ENCODE data around the gene SQOR.
A peak's percentile ranks its signal among the peaks of the same experiment; 100 is the strongest.

Gene SQOR

GRCh38 chr15:45702041-45702440 is 67.2 kb downstream of the SQOR start:
- DNase-seq = peak in 1 of 10 donors; percentile 67
- intact Hi-C loops (cut with DNase I) = no loop called here

DNA sequence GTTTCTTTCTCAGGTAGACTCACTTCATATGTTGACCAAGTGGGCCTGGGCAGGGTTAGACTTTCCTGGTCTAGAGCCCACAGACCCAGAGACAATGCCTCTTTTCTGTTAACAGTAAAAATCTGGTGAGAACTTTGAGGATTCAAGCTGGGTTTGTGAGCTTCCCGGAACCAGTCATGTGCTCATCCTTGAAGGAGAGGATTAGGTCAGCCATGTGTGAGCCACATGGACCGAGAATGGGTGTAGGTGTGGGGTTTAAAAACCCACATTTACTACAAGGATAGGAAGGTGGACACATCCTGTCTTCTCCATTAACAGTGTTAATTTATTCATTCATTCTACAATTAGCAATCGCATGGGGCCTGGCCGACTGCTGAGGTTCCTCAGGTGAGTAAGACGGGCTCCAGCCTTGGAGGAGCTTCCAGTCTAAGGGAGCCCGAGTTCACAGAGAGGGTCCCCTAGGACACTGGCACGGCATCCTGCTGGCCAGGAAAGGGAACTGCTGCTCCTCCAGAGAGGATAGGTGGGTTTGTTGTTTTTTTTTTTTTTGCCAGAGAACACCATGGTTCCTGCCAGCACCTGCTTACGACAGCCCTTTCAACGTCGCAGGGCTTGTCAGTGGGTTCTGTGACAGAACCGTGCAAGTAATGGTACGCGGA is 69.0 kb downstream of the SQOR start:
- intact Hi-C loops (cut with DNase I) = no loop called here
- no peak for DNase-seq

DNA sequence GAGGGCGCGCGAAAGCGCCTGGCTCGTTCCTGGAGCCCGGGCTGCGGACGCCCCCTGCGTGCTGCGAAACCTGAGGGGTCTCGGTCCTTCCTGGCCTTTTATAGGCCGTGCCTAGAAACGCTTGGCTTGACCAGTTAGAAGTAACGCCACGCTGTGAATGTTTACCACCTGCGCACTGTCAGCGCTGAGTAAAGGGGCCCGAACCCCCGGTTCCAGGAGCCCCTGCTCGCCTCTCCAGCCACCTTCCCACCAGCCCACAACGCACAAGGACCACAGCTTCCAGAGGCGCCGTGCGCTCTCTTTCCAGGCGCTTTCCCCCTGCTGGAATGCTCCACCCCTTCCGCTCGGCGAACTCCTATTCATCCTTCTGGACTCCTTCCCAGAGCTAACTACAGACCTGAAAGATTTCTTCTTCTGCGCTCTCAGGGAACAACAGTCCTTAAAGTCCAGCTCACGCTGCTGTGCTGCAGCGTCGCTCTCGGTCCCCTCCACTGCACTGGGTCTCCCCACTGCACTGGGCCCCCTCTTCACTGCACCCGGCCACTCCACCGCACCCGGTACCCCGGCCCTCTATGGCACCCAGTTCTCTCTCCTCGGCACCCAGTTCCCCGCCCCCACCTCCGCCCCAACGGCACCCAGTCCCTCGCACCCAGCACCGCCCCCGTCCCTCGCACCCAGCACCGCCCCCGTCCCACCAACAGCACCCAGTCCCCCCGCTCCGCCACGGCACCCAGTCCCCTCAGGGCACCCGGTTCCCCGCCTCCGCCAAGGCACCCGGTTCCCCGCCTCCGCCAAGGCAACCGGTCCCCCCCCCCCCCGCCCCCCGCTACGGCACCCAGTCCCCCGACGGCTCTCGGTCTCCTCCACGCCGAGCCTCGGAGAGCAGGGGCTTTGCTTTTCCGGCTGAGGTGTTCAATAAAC is 69.8 kb downstream of the SQOR start:
- peak in 2 of 10 donors; percentile 67 to 81 for DNase-seq
- intact Hi-C loops (cut with DNase I) = loop anchor here (1.0 kb wide), 1 partner anchor 86 kb away; no protein-coding TSS in a partner anchor

DNA sequence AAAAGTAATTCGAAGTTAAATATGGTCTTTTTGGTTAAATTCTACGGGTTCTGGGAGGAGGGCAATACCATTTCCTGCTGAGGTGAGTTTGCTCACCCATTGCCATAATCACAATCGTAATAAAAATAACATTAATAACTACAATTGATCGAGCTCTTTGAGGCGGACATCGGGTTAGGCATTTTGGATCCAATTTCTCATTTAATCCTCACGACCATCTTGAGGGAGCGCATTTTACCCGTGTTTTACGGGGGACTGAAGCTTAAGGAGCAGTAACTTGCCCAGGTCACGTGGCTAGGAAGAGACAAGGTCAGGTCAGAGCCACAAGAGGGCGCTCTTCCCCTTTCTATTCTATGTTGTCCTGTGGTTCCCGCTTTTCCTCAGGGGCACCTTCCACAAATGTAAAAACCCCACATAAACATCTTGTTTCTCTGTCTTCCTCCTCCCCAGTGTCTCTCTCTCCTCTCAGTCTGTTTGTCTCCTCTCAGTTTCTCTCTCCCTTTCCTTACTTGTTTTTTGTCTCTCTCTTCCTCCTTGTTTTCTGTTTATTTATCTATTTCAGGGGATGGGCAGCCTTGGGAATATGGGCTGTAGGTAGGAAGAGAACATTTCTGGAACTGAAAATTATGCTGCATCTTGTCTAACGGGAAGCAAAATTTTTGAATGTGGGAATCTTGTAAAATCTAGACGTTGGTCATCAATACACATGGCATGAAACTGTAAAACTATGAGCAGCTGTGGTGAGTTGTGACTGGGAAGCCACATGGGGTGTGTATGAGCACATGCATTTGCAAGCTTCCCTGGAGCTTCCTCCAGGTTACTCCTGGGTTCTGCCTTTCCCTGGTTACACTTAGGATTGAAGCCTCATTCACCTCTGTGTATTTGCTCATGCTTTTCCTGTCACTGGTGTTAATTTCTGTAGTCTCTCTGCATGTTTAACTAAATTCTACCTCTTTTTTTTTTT is 71.0 kb downstream of the SQOR start:
- intact Hi-C loops (cut with DNase I) = loop anchor here (1.0 kb wide), 1 partner anchor 85 kb away; no protein-coding TSS in a partner anchor
- DNase-seq = peak; percentile 47 to 96 (median 78)

DNA sequence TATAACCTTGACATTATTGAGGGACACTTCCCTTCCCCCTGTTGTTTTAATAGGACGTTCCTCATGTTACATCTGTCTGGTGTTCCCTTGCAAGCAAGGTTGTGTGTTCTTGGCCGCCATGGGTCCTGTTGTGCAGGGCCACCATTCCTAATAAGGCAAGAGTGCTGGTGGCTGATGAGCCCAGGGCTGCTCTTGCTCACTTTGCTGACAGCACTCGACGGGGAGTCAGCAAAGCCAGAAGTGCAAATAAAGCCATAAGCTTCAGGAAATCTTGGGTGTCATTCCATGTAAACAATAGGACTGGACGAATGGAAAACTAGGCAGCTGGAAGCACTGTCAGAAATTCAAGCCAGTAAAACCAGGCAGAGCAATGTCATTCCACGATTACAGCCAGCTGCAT is 75.8 kb downstream of the SQOR start:
- intact Hi-C loops (cut with DNase I) = no loop called here

DNA sequence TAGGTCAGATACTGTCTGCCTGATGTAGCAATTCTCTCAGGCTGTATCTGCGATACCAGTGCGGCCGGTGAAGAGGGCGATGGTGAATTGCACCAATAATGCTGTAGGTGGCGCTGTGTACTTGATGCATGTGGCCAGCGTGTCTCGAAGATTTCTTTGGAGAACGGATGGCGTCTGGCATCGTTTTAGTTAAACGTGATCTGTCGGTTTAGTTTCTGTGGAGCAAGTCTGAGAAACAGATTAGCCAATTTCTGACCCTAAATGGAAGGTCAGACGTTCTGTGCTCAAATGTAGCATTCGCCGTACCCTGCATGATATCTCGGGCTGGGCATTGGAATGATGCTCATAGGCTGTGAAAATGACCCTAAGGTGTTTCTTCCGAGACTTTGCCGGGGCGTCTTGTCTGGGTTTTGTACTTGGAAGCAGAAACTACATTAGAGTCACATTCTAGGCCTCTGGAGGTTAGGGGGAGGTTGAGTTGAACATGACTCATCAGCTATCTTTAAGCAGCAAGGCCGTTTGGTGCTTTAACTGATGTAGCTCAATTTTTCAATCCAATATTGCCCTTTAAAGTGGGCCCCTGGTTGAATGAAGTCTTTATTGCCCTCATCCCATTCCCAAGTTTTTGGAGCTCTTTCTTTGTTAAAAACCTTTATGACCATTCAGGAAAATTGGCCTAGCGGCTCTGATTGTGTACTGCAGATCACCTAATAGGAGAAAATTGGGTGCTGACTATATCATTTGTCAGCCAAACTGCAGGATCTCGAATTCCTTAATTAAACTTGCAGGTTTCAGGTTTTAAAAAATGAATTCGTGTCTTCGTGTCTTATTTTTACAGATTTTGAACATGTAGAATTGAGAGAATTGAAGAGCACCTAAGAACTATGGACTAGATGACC is 80.0 kb downstream of the SQOR start:
- intact Hi-C loops (cut with DNase I) = no loop called here
- peak; percentile 30 to 94 (median 66) for DNase-seq

More for the DNA sequence above, 75.8 kb downstream of the SQOR start:
- DNase-seq = peak in 1 of 10 donors; percentile 52

- intact Hi-C loops (cut with DNase I) = no loop called here
- DNase-seq = no peak
Measured at GRCh38 chr15:45715528-45715927, 80.7 kb downstream of the SQOR start.

GRCh38 chr15:45719490-45719889 is 84.7 kb downstream of the SQOR start:
- no peak for DNase-seq
- intact Hi-C loops (cut with DNase I) = no loop called here

- no peak for DNase-seq
- intact Hi-C loops (cut with DNase I) = no loop called here
Measured at GRCh38 chr15:45720183-45720582, 85.4 kb downstream of the SQOR start.

- peak in 1 of 10 donors; percentile 47 for DNase-seq
- intact Hi-C loops (cut with DNase I) = no loop called here
Measured at GRCh38 chr15:45728641-45729040, 93.8 kb downstream of the SQOR start.

GRCh38 chr15:45729141-45729540 is 94.3 kb downstream of the SQOR start:
- no peak for DNase-seq
- intact Hi-C loops (cut with DNase I) = no loop called here

- intact Hi-C loops (cut with DNase I) = no loop called here
- DNase-seq = no peak
Measured at GRCh38 chr15:45731343-45731742, 96.5 kb downstream of the SQOR start.

GRCh38 chr15:45732662-45733061 is 97.8 kb downstream of the SQOR start:
- peak in 2 of 10 donors; percentile 15 to 62 for DNase-seq
- intact Hi-C loops (cut with DNase I) = no loop called here

DNA sequence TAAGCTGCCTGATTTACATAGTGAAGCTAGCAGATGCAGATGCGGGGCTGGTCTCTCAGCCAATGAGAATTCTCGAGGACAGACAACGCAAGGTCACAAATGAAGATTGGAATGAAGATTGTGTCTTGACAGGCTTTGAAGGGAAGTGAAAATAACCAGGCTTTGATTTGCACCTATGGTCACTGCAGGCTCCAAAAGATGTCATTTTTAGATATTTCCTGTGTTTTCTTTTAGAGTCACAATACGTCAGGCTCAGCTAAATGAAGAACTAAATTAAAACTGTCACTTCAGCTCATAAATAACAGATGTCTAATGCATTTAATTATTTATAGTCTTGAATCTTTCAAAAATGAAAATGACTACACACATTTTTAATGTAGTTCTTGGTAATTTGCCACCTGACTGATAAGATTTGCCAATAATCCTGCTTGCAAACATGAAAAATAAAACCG is 99.5 kb downstream of the SQOR start:
- intact Hi-C loops (cut with DNase I) = no loop called here
- DNase-seq = no peak
